Measurements from ENCODE around the gene LYRM7. TPM values are rescaled to one million over a fixed set of nuclear protein-coding genes. Genes with fewer than 3 reads are reported as not detected.
A peak's percentile ranks its signal among the peaks of the same experiment; 100 is the strongest.

Gene LYRM7
- total and polyA plus RNA-seq, 10 of the 15 experiments (the other 5 are each of a cell fraction or from before 2014, with no cell fraction given) = 9.2 to 68.8 (median 20.2) TPM

GRCh38 chr5:131170540-131171275 is at the start of gene LYRM7 (continued):
- TF ChIP-seq RUNX3 (IDR thresholded peaks at IDR 0.05; ENCODE audit: low read length) = no peak
- TF ChIP-seq HDAC2 (IDR thresholded peaks at IDR 0.05) = no peak
- no peak for TF ChIP-seq ATF3 (IDR thresholded peaks at IDR 0.05; ENCODE audit: borderline replicate concordance, extremely low read depth, low read depth, low read length)
- peak; percentile 76 for TF ChIP-seq IRF5 (IDR thresholded peaks at IDR 0.05; ENCODE audit: borderline replicate concordance)
- TF ChIP-seq KDM1A (IDR thresholded peaks at IDR 0.05; ENCODE audit: borderline replicate concordance) = no peak
- TF ChIP-seq ESRRA (IDR thresholded peaks at IDR 0.05; ENCODE audit: low read length) = no peak
- TF ChIP-seq ATF7 (IDR thresholded peaks at IDR 0.05; ENCODE audit: low read depth) = peak; percentile 46; the same call in 1 of the 2 replicates
- TF ChIP-seq RFX5 (IDR thresholded peaks at IDR 0.05; ENCODE audit: low read depth, low read length) = peak; percentile 89
- no peak for TF ChIP-seq IRF4 (IDR thresholded peaks at IDR 0.05; ENCODE audit: low read depth, low read length)
- peak; percentile 97 for TF ChIP-seq ZBTB40 (IDR thresholded peaks at IDR 0.05; ENCODE audit: borderline replicate concordance)
- 0 out of 2 replicates have a peak, but pooled peaks have one; percentile 17 for TF ChIP-seq NR2F1 (conservative IDR thresholded peaks at IDR 0.05)
- TF ChIP-seq CHD2 (IDR thresholded peaks at IDR 0.05; ENCODE audit: borderline replicate concordance, low read depth, low read length) = peak; percentile 99
- TF ChIP-seq PBX3 (IDR thresholded peaks at IDR 0.05; ENCODE audit: insufficient replicate concordance, low read depth, low read length) = no peak
- peak in 1 of 2 experiments; percentile 10; a peak in 1 of 4 replicates for TF ChIP-seq SRF (IDR thresholded peaks at IDR 0.05; ENCODE audit: low read depth in 2 of 2, low read length in 2 of 2)
- no peak for TF ChIP-seq GATAD2B (conservative IDR thresholded peaks at IDR 0.05; ENCODE audit: low read depth)
- no peak for TF ChIP-seq ASH2L (IDR thresholded peaks at IDR 0.05; ENCODE audit: borderline replicate concordance, low read depth)
- peak; percentile 83 for TF ChIP-seq HCFC1 (IDR thresholded peaks at IDR 0.05; ENCODE audit: low read length)
- TF ChIP-seq E4F1 (IDR thresholded peaks at IDR 0.05; ENCODE audit: borderline replicate concordance, partially characterized antibody) = no peak
